Lower leg skin (tissue), 3 donors: ENCODE data around the gene BRD9.

Source experiments
- CTCF ChIP-seq, 3 donors: fragments of 450-650 bp; IDR thresholded peaks; one replicate each; pipeline ENCODE4 v1.5.1; 2016; ENCODE audit warnings: antibody characterized with exemption in 3 of 3, mild to moderate bottlenecking in 3 of 3, moderate library complexity in 2 of 3
- POLR2A ChIP-seq, 2 donors: fragments of 450-650 bp; IDR thresholded peaks; one replicate each; pipeline ENCODE4 v1.6.1; 2016 to 2017; ENCODE audit warnings: antibody characterized with exemption in 2 of 2, mild to moderate bottlenecking in 1 of 2, moderate library complexity in 1 of 2

GRCh38 chr5:888638-889035, 4.0 kb downstream of the BRD9 start:
- no peak for TF ChIP-seq CTCF (IDR thresholded peaks at IDR 0.05)
- no peak for TF ChIP-seq POLR2A (IDR thresholded peaks at IDR 0.05)
